CD4-positive, alpha-beta T cell treated with Interferon gamma for 1 hour (primary cell): Measurements from ENCODE around the gene HAAO.
"Not testable (repeated sequence)": the region's sequence is repeated elsewhere in the genome, so short reads cannot be mapped to it uniquely, and the experiment has no call there.

Experiments used
- DNase-seq: peaks from one replicate; pipeline ENCODE4 v3.0.0-alpha.2; 2020

The HAAO gene

GRCh38 chr2:42792583-42793333, at the start of gene HAAO:
TSS of gene HAAO (minus strand) at chr2:42792583. CDS start at chr2:42792536, 47 bp downstream.
- no peak for DNase-seq

GRCh38 chr2:42841344-42841743, 49.0 kb upstream of the HAAO start:
- DNase-seq: no peak

- no peak for DNase-seq
Measured at GRCh38 chr2:42840760-42841159, 48.4 kb upstream of the HAAO start.

- DNase-seq: no peak
Measured at GRCh38 chr2:42839809-42840501, 47.6 kb upstream of the HAAO start.

GRCh38 chr2:42838133-42838532, 45.8 kb upstream of the HAAO start:
- no peak for DNase-seq

GRCh38 chr2:42835577-42836371, 43.4 kb upstream of the HAAO start:
- peak; percentile 27 for DNase-seq

GRCh38 chr2:42834161-42834560, 41.8 kb upstream of the HAAO start:
- no peak for DNase-seq

- no peak for DNase-seq
Measured at GRCh38 chr2:42832289-42832634, 39.9 kb upstream of the HAAO start.

- DNase-seq: not testable (repeated sequence)
Measured at GRCh38 chr2:42831575-42832288, 39.3 kb upstream of the HAAO start.

- DNase-seq: no peak
Measured at GRCh38 chr2:42830922-42831574, 38.7 kb upstream of the HAAO start.

GRCh38 chr2:42829671-42830440, 37.5 kb upstream of the HAAO start:
- no peak for DNase-seq

GRCh38 chr2:42828487-42829425, 36.4 kb upstream of the HAAO start:
- peak; percentile 70 for DNase-seq

GRCh38 chr2:42827647-42828486, 35.5 kb upstream of the HAAO start:
- DNase-seq: peak; percentile 73

GRCh38 chr2:42826231-42826630, 33.8 kb upstream of the HAAO start:
- DNase-seq: no peak

- no peak for DNase-seq
Measured at GRCh38 chr2:42824454-42824807, 32.0 kb upstream of the HAAO start.

GRCh38 chr2:42823744-42824453, 31.5 kb upstream of the HAAO start:
- no peak for DNase-seq

GRCh38 chr2:42819160-42819559, 26.8 kb upstream of the HAAO start:
- DNase-seq: no peak

- no peak for DNase-seq
Measured at GRCh38 chr2:42815726-42816125, 23.3 kb upstream of the HAAO start.

GRCh38 chr2:42813763-42814162, 21.4 kb upstream of the HAAO start:
- no peak for DNase-seq
